ENCODE results near the gene RPS19.

RPS19 gene

GRCh38 chr19:41879670-41880328, 19.7 kb downstream of the RPS19 start:
- Histone ChIP-seq H3K9me3 (ENCODE audit: control insufficient read depth, insufficient read depth, low read length) (no peaks in the 10 kb centered on the region), H3K9ac (ENCODE audit: low read depth, low read length) (no peak overlapping the region), H3K36me3 (ENCODE audit: insufficient read depth, low read length) (no peaks in the 10 kb centered on the region), H3K4me1 (ENCODE audit: insufficient read depth, low read length) (peaks cover 8% of the 10 kb centered on the region; the same call in 1 of the 2 replicates)

GRCh38 chr19:41880329-41880708, 20.3 kb downstream of the RPS19 start:
- Histone ChIP-seq H3K4me1 (ENCODE audit: insufficient read depth, low read length) (peaks cover 8% of the 10 kb centered on the region; the same call in 1 of the 2 replicates), H3K9me3 (ENCODE audit: control insufficient read depth, insufficient read depth, low read length) (no peaks in the 10 kb centered on the region), H3K36me3 (ENCODE audit: insufficient read depth, low read length) (no peaks in the 10 kb centered on the region), H3K9ac (ENCODE audit: low read depth, low read length) (no peak overlapping the region)

GRCh38 chr19:41882568-41883462, 22.8 kb downstream of the RPS19 start, which contains the start of gene ARHGEF1:
TSS of gene ARHGEF1 (plus strand) at chr19:41883184. CDS start at chr19:41888083, 4,899 bp downstream.
- Histone ChIP-seq H3K4me1 (ENCODE audit: insufficient read depth, low read length) (peaks cover 10% of the 10 kb centered on the region), H3K9ac (ENCODE audit: low read depth, low read length) (peak within 1 kb of the TSS; percentile 97), H3K9me3 (ENCODE audit: control insufficient read depth, insufficient read depth, low read length) (no peaks in the 10 kb centered on the region), H3K36me3 (ENCODE audit: insufficient read depth, low read length) (no peaks in the 10 kb centered on the region)

GRCh38 chr19:41883463-41883820, 23.4 kb downstream of the RPS19 start:
- H3K9ac ChIP-seq (ENCODE audit: low read depth, low read length): peak overlapping the region; percentile 97
- no peaks in the 10 kb centered on the region for H3K36me3 ChIP-seq (ENCODE audit: insufficient read depth, low read length)
- H3K4me1 ChIP-seq (ENCODE audit: insufficient read depth, low read length): peaks cover 9% of the 10 kb centered on the region
- no peaks in the 10 kb centered on the region for H3K9me3 ChIP-seq (ENCODE audit: control insufficient read depth, insufficient read depth, low read length)

GRCh38 chr19:41883821-41884733, 24.0 kb downstream of the RPS19 start:
- Histone ChIP-seq H3K4me1 (ENCODE audit: insufficient read depth, low read length) (peaks cover 9% of the 10 kb centered on the region), H3K36me3 (ENCODE audit: insufficient read depth, low read length) (no peaks in the 10 kb centered on the region), H3K9ac (ENCODE audit: low read depth, low read length) (peak overlapping the region; percentile 97), H3K9me3 (ENCODE audit: control insufficient read depth, insufficient read depth, low read length) (no peaks in the 10 kb centered on the region)

- peak overlapping the region; percentile 12; the same call in 1 of the 2 replicates for H3K9ac ChIP-seq (ENCODE audit: low read depth, low read length)
Measured at GRCh38 chr19:41886761-41887710, 27.0 kb downstream of the RPS19 start.

GRCh38 chr19:41887711-41888382, 27.8 kb downstream of the RPS19 start:
- Histone ChIP-seq H3K4me1 (ENCODE audit: insufficient read depth, low read length) (peaks cover 9% of the 10 kb centered on the region), H3K36me3 (ENCODE audit: insufficient read depth, low read length) (no peaks in the 10 kb centered on the region), H3K9ac (ENCODE audit: low read depth, low read length) (no peak overlapping the region), H3K9me3 (ENCODE audit: control insufficient read depth, insufficient read depth, low read length) (no peaks in the 10 kb centered on the region)

More at GRCh38 chr19:41886761-41887710, 27.0 kb downstream of the RPS19 start:
- no peaks in the 10 kb centered on the region for H3K36me3 ChIP-seq (ENCODE audit: insufficient read depth, low read length)
- H3K9me3 ChIP-seq (ENCODE audit: control insufficient read depth, insufficient read depth, low read length): no peaks in the 10 kb centered on the region
- peaks cover 9% of the 10 kb centered on the region for H3K4me1 ChIP-seq (ENCODE audit: insufficient read depth, low read length)

GRCh38 chr19:41888926-41889325, 28.9 kb downstream of the RPS19 start:
- Histone ChIP-seq H3K4me1 (ENCODE audit: insufficient read depth, low read length) (peaks cover 9% of the 10 kb centered on the region), H3K9me3 (ENCODE audit: control insufficient read depth, insufficient read depth, low read length) (no peaks in the 10 kb centered on the region), H3K36me3 (ENCODE audit: insufficient read depth, low read length) (no peaks in the 10 kb centered on the region), H3K9ac (ENCODE audit: low read depth, low read length) (no peak overlapping the region)

- Histone ChIP-seq H3K9me3 (ENCODE audit: control insufficient read depth, insufficient read depth, low read length) (no peaks in the 10 kb centered on the region), H3K4me1 (ENCODE audit: insufficient read depth, low read length) (peaks cover 9% of the 10 kb centered on the region), H3K36me3 (ENCODE audit: insufficient read depth, low read length) (no peaks in the 10 kb centered on the region), H3K9ac (ENCODE audit: low read depth, low read length) (no peak overlapping the region)
Measured at GRCh38 chr19:41889896-41890295, 29.8 kb downstream of the RPS19 start.

GRCh38 chr19:41890936-41891335, 30.9 kb downstream of the RPS19 start:
- H3K36me3 ChIP-seq (ENCODE audit: insufficient read depth, low read length): no peaks in the 10 kb centered on the region; the same call in 1 of the 2 replicates
- no peaks in the 10 kb centered on the region for H3K9me3 ChIP-seq (ENCODE audit: control insufficient read depth, insufficient read depth, low read length)
- peaks cover 9% of the 10 kb centered on the region for H3K4me1 ChIP-seq (ENCODE audit: insufficient read depth, low read length)
- no peak overlapping the region for H3K9ac ChIP-seq (ENCODE audit: low read depth, low read length)

- Histone ChIP-seq H3K36me3 (ENCODE audit: insufficient read depth, low read length) (no peaks in the 10 kb centered on the region; the same call in 1 of the 2 replicates), H3K9ac (ENCODE audit: low read depth, low read length) (no peak overlapping the region), H3K4me1 (ENCODE audit: insufficient read depth, low read length) (peaks cover 3% of the 10 kb centered on the region; the same call in 1 of the 2 replicates), H3K9me3 (ENCODE audit: control insufficient read depth, insufficient read depth, low read length) (no peaks in the 10 kb centered on the region)
Measured at GRCh38 chr19:41892173-41892902, 32.3 kb downstream of the RPS19 start.

GRCh38 chr19:41893899-41894298, 33.8 kb downstream of the RPS19 start:
- Histone ChIP-seq H3K9ac (ENCODE audit: low read depth, low read length) (no peak overlapping the region), H3K36me3 (ENCODE audit: insufficient read depth, low read length) (no peaks in the 10 kb centered on the region; the same call in 1 of the 2 replicates)

More at GRCh38 chr19:41893899-41894298, 33.8 kb downstream of the RPS19 start:
- Histone ChIP-seq H3K9me3 (ENCODE audit: control insufficient read depth, insufficient read depth, low read length) (no peaks in the 10 kb centered on the region), H3K4me1 (ENCODE audit: insufficient read depth, low read length) (no peaks in the 10 kb centered on the region; the same call in 1 of the 2 replicates)
